HepG2 (cell line): ENCODE measurements around the gene ZNF627. TPM values are rescaled to one million over a fixed set of nuclear protein-coding genes. Genes with fewer than 3 reads are reported as not detected.
"Not testable (repeated sequence)": the region's sequence is repeated elsewhere in the genome, so short reads cannot be mapped to it uniquely, and the experiment has no call there.

Experiments
- ATAC-seq: fragments of 200-7000 bp; cut with Tn5 transposase; 3 replicates; pipeline ENCODE4 v1.9.1; 2020; ENCODE audit warnings: mild to moderate bottlenecking, moderate library complexity
- BruUV-seq: library from RNA; stranded (reverse); fragments of 400-500 nt; replicated peaks from 2 replicates; lab custom pipeline; 2021; lab: Mats Ljungman, UMichigan
- CTCF ChIA-PET: fragments of 300-600 bp; formaldehyde crosslinking; extraction: SDS; loops from one replicate; lab custom pipeline; 2021; ENCODE audit warnings: low total read pairs, inconsistent platforms, low intra/inter-chr PET ratio; lab: Yijun Ruan, JAX
- POLR2A ChIA-PET: fragments of 350-600 bp; sonication (Branson Sonifier 250); formaldehyde crosslinking; loops from one replicate; lab custom pipeline; 2020; ENCODE audit warnings: antibody characterized with exemption, inconsistent platforms; lab: Yijun Ruan, JAX
- DNase-seq: peaks from one replicate; pipeline ENCODE4 v3.0.0-alpha.2; 2015; ENCODE audit warnings: low spot score
- FAIRE-seq: peaks from 3 replicates; lab custom pipeline; 2011; peaks lifted over from hg19 to GRCh38; lab: Jason Lieb, UNC
- H2AFZ ChIP-seq: one replicate; pipeline ENCODE4 v1.6.1; 2011; ENCODE audit warnings: low read length, inconsistent platforms
- H3K27ac ChIP-seq: fragments of 300-600 bp; 3 replicates; pipeline ENCODE4 v1.8.0; 2011; ENCODE audit warnings: mixed run types, mild to moderate bottlenecking, mixed read lengths, low read length, inconsistent platforms; ENCODE audit not compliant: insufficient read depth; ENCODE audit errors: extremely low read length
- H3K27me3 ChIP-seq, 2 experiments: fragments of 200-600 bp in 1 of 2; 2 replicates in 1 of 2; 3 replicates in 1 of 2; pipeline versions ENCODE4 v1.6.0 to v1.8.0; 2011; ENCODE audit warnings: low read length in 2 of 2, mild to moderate bottlenecking in 2 of 2, moderate library complexity in 2 of 2, inconsistent platforms in 1 of 2; ENCODE audit not compliant: insufficient read depth in 2 of 2, control insufficient read depth in 1 of 2
- H3K36me3 ChIP-seq, 2 experiments: fragments of 200-600 bp in 1 of 2; replicated peaks in 1 of 2; 2 replicates in 1 of 2; 3 replicates in 1 of 2; pipeline versions ENCODE4 v1.5.1 to v1.8.0; 2011; ENCODE audit warnings: low read length in 2 of 2, inconsistent platforms in 1 of 2; ENCODE audit not compliant: insufficient read depth in 2 of 2, control insufficient read depth in 1 of 2
- H3K4me1 ChIP-seq: 2 replicates; pipeline ENCODE4 v1.5.1; 2012; ENCODE audit warnings: low read length, inconsistent platforms; ENCODE audit not compliant: insufficient read depth
- H3K4me2 ChIP-seq: 2 replicates; pipeline ENCODE4 v1.6.0; 2011; ENCODE audit warnings: low read depth, low read length, inconsistent platforms
- H3K4me3 ChIP-seq, 3 experiments: fragments of 200-600 bp in 1 of 3; sonication (generic), shearing (Covaris generic) in 1 of 3; replicated peaks in 1 of 3; 2 replicates each; pipeline ENCODE4 v1.5.1; 2011 to 2016; ENCODE audit warnings: low read length in 3 of 3, inconsistent platforms in 2 of 3, low read depth in 2 of 3, mild to moderate bottlenecking in 2 of 3, control low read depth in 1 of 3, mixed read lengths in 1 of 3; ENCODE audit not compliant: insufficient read depth in 1 of 3
- H3K79me2 ChIP-seq: one replicate; pipeline ENCODE4 v1.6.1; 2011; ENCODE audit warnings: low read length, inconsistent platforms; ENCODE audit not compliant: insufficient read depth
- H3K9ac ChIP-seq: 2 replicates; pipeline ENCODE4 v1.6.0; 2011; ENCODE audit warnings: mild to moderate bottlenecking, low read depth, low read length, inconsistent platforms; ENCODE audit not compliant: insufficient read depth
- H3K9me3 ChIP-seq: 2 replicates; pipeline ENCODE4 v1.5.1; 2012; ENCODE audit warnings: mild to moderate bottlenecking, low read length
- H4K20me1 ChIP-seq: 2 replicates; pipeline ENCODE4 v1.6.0; 2011; ENCODE audit warnings: inconsistent platforms, mild to moderate bottlenecking, low read length, moderate library complexity; ENCODE audit not compliant: insufficient read depth
- BRCA1 ChIP-seq: sonication (generic); formaldehyde crosslinking; IDR thresholded peaks from 2 replicates; pipeline ENCODE4 v1.4.0; 2020; ENCODE audit warnings: missing genetic modification reagents
- FOSL2 ChIP-seq: sonication (generic); formaldehyde crosslinking; IDR thresholded peaks from 2 replicates; pipeline ENCODE4 v1.4.0; 2020; ENCODE audit warnings: missing genetic modification reagents
- FUBP1 ChIP-seq: sonication (generic); formaldehyde crosslinking; IDR thresholded peaks from 2 replicates; pipeline ENCODE4 v1.5.1; 2020; ENCODE audit warnings: missing genetic modification reagents, mild to moderate bottlenecking, borderline replicate concordance
- HDAC1 ChIP-seq: sonication (generic); formaldehyde crosslinking; IDR thresholded peaks from 2 replicates; pipeline ENCODE4 v1.5.1; 2020; ENCODE audit warnings: mild to moderate bottlenecking, missing genetic modification reagents
- HNRNPH1 ChIP-seq: fragments of 200-400 bp; formaldehyde crosslinking; optimal IDR thresholded peaks from 2 replicates; pipeline ENCODE3; 2017; ENCODE audit warnings: mild to moderate bottlenecking, low read depth, low read length
- IRX3 ChIP-seq: sonication (generic); formaldehyde crosslinking; IDR thresholded peaks from 2 replicates; pipeline ENCODE4 v1.8.1; 2023; ENCODE audit warnings: mild to moderate bottlenecking, low read depth, missing genetic modification reagents, borderline replicate concordance
- MED13 ChIP-seq: sonication (generic); formaldehyde crosslinking; IDR thresholded peaks from 2 replicates; pipeline ENCODE4 v1.5.0; 2020; ENCODE audit warnings: missing genetic modification reagents
- NR2C2 ChIP-seq: sonication (generic); formaldehyde crosslinking; IDR thresholded peaks from 2 replicates; pipeline ENCODE4 v1.4.0; 2020; ENCODE audit warnings: missing genetic modification reagents, mild to moderate bottlenecking, moderate library complexity, borderline replicate concordance
- RFXAP ChIP-seq: sonication (generic); formaldehyde crosslinking; IDR thresholded peaks from 2 replicates; pipeline ENCODE4 v1.4.0; 2020; ENCODE audit warnings: missing genetic modification reagents, borderline replicate concordance
- SP1 ChIP-seq, 2 experiments: fragments of 450-650 bp in 1 of 2; sonication (generic) in 1 of 2; formaldehyde crosslinking in 1 of 2; IDR thresholded peaks; 2 replicates each; pipeline versions ENCODE4 v1.4.0 to v1.6.1; 2016 to 2020; ENCODE audit warnings: missing genetic modification reagents in 1 of 2
- ZNF121 ChIP-seq: sonication (generic); formaldehyde crosslinking; IDR thresholded peaks from 2 replicates; pipeline ENCODE4 v1.5.0; 2020; ENCODE audit warnings: mild to moderate bottlenecking, missing genetic modification reagents
- ZNF205 ChIP-seq: IDR thresholded peaks from 2 replicates; pipeline ENCODE4 v1.6.1; 2018; ENCODE audit warnings: missing biosample characterization, missing genetic modification reagents
- ZNF251 ChIP-seq: sonication (generic); formaldehyde crosslinking; IDR thresholded peaks from 2 replicates; pipeline ENCODE4 v1.9.0; 2021; ENCODE audit warnings: mild to moderate bottlenecking, missing genetic modification reagents
- ZNF354B ChIP-seq: sonication (generic); formaldehyde crosslinking; IDR thresholded peaks from 2 replicates; pipeline ENCODE4 v1.8.0; 2022; ENCODE audit warnings: mild to moderate bottlenecking, missing genetic modification reagents
- ZNF75D ChIP-seq: sonication (generic); formaldehyde crosslinking; IDR thresholded peaks from 2 replicates; pipeline ENCODE4 v1.8.1; 2023; ENCODE audit warnings: missing genetic modification reagents, mild to moderate bottlenecking, borderline replicate concordance
- whole genome bisulfite sequencing: methylation state at CpG from one replicate; pipeline ENCODE4 v1.1.6; 2017; ENCODE audit warnings: low lambda C conversion rate; 5-methylcytosine and 5-hydroxymethylcytosine counted together
- in situ Hi-C: cut with HindIII; loops from 2 replicates; pipeline ENCODE4 v1.10.0; 2017; ENCODE audit warnings: low pct_unique_long_range_greater_than_20kb; ENCODE audit not compliant: extremely low pct_ligation_motif_present
- intact Hi-C: fragments of 100-400 bp; cut with micrococcal nuclease; formaldehyde crosslinking; loops from one replicate; pipeline ENCODE4 v1.10.0; 2022; ENCODE audit not compliant: unreplicated experiment
- polyA plus RNA-seq, 8 experiments: library from polyadenylated mRNA; depleted of rRNA in 3 of 8; stranded (reverse) in 7 of 8; unstranded in 1 of 8; fragments of >200 nt; fragmentation: Illumina TruSeq in 4 of 8; extraction: Trizol in 4 of 8; gene quantifications; 2 replicates each; pipeline versions ENCODE4 v1.2.1 to v1.2.3, GENCODE V29; 2011 to 2016; ENCODE audit warnings: low read depth in 4 of 8, missing spikeins in 1 of 8, mixed read lengths in 1 of 8; ENCODE audit not compliant: insufficient read depth in 1 of 8
- total RNA-seq, 5 experiments: library from RNA; depleted of rRNA; stranded (reverse); fragments of >200 nt; fragmentation: Illumina TruSeq; extraction: Trizol; gene quantifications; 2 replicates each; pipeline ENCODE4 v1.2.3, GENCODE V29; 2016; ENCODE audit warnings: low read depth in 1 of 5
- TF ChIP-seq, protein P1 (sequence below): sonication (generic); formaldehyde crosslinking; IDR thresholded peaks from 2 replicates; pipeline ENCODE4 v1.8.0; 2022; ENCODE audit warnings: mild to moderate bottlenecking, missing genetic modification reagents, borderline replicate concordance

ZNF627 gene
- total and polyA plus RNA-seq, 2 of the 13 experiments (the other 11 are each of a cell fraction or from before 2014, with no cell fraction given), result 4.2 to 12.7 TPM

GRCh38 chr19:11622401-11622800, 25.1 kb downstream of the ZNF627 start:
- H2AFZ ChIP-seq, H3K4me2 ChIP-seq, H3K79me2 ChIP-seq, H3K27me3 ChIP-seq, H4K20me1 ChIP-seq, ATAC-seq, H3K9me3 ChIP-seq, in situ Hi-C loops, BruUV-seq, H3K9ac ChIP-seq, FAIRE-seq, CTCF ChIA-PET, intact Hi-C loops, DNase-seq, H3K4me3 ChIP-seq, H3K27ac ChIP-seq: not testable (repeated sequence)
- H3K4me1 ChIP-seq, result peaks cover 22% of the 10 kb centered on the region
- POLR2A ChIA-PET, result interaction anchor here (0.6 to 1.7 kb wide), 2 partner anchors 9 to 23 kb away, joined by 3 to 5 read pairs; no protein-coding TSS in a partner anchor
- H3K36me3 ChIP-seq, result peaks cover 5 to 28% of the 10 kb centered on the region in 2 experiments
- WGBS, result 54% methylated on average over 3 of the region's 3 CpGs

GRCh38 chr19:11624069-11624463, 26.8 kb downstream of the ZNF627 start:
- intact Hi-C loops, result no loop called here
- Histone ChIP-seq H3K4me2 (peak overlapping the region; percentile 73), H2AFZ (no peak overlapping the region), H3K9ac (no peak overlapping the region), H4K20me1 (no peaks in the 10 kb centered on the region), H3K9me3 (no peaks in the 10 kb centered on the region), H3K27ac (no peak overlapping the region), H3K4me1 (peaks cover 22% of the 10 kb centered on the region), H3K79me2 (no peaks in the 10 kb centered on the region), H3K4me3 (peak overlapping the region; percentile 59 to 61 (median 61); a peak in 4 of 6 replicates), H3K27me3 (peaks cover 0 to 7% of the 10 kb centered on the region in 2 experiments; a peak in 1 of 5 replicates), H3K36me3 (peaks cover 0 to 13% of the 10 kb centered on the region in 2 experiments; a peak in 3 of 5 replicates)
- no TSS peak for BruUV-seq
- ATAC-seq (peak; percentile 41), DNase-seq (peak; percentile 45), FAIRE-seq (peak; percentile 28)
- ChIA-PET POLR2A (interaction anchor here (0.6 to 3.2 kb wide), 4 partner anchors 9 to 27 kb away, joined by 3 to 16 read pairs (median 8); no protein-coding TSS in a partner anchor), CTCF (no interaction called here)
- 13% methylated on average over 4 of the region's 4 CpGs for WGBS
- in situ Hi-C loops, result no loop called here
- TF ChIP-seq BRCA1 (CRISPR knock-in tag) (no peak), ZNF354B (CRISPR knock-in tag) (no peak), SP1 (IDR thresholded peaks at IDR 0.05) (no peak), SP1 (CRISPR knock-in tag; IDR thresholded peaks at IDR 0.05) (no peak), RFXAP (no peak), MED13 (CRISPR knock-in tag) (no peak), HNRNPH1 (no peak), FUBP1 (CRISPR knock-in tag) (no peak), FOSL2 (CRISPR knock-in tag) (peak; percentile 62), NR2C2 (no peak), IRX3 (CRISPR knock-in tag) (no peak), ZNF75D (CRISPR knock-in tag) (no peak), ZNF251 (no peak), HDAC1 (no peak), ZNF121 (no peak), ZNF205 (CRISPR knock-in tag) (no peak)
- TF ChIP-seq, protein P1, sequence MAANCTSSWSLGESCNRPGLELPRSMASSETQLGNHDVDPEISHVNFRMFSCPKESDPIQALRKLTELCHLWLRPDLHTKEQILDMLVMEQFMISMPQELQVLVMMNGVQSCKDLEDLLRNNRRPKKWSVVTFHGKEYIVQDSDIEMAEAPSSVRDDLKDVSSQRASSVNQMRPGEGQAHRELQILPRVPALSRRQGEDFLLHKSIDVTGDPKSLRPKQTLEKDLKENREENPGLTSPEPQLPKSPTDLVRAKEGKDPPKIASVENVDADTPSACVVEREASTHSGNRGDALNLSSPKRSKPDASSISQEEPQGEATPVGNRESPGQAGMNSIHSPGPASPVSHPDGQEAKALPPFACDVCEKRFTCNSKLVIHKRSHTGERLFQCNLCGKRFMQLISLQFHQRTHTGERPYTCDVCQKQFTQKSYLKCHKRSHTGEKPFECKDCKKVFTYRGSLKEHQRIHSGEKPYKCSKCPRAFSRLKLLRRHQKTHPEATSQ (CRISPR knock-in tag), result no peak
